ENCODE measurements around the gene CFI. TPM values are rescaled to one million over a fixed set of nuclear protein-coding genes. Genes with fewer than 3 reads are reported as not detected.

Gene CFI
- total RNA-seq, 1 donor from 2014 or later: 1.4 TPM

Other genes with a start within 250 kb of the CFI start
- 47.3 and 77.1 TPM in 2 replicates for gene MCUB, start 241.8 kb downstream of the CFI start, total RNA-seq
- gene CASP6, start 98.6 kb downstream of the CFI start, total RNA-seq: 11.6 and 18.3 TPM in 2 replicates
- gene PLA2G12A, start 71.9 kb downstream of the CFI start, total RNA-seq: 22.2 and 22.4 TPM in 2 replicates
- 11.9 and 18.1 TPM in 2 replicates for gene GAR1, start 13.8 kb upstream of the CFI start, total RNA-seq
- gene RRH, start 26.0 kb upstream of the CFI start, total RNA-seq: 0.08 TPM in 1 of 2 replicates, not detected in the other
- 0.03 TPM in 1 of 2 replicates, not detected in the other for gene LRIT3, start 46.1 kb upstream of the CFI start, total RNA-seq
- 12.3 and 16.2 TPM in 2 replicates for gene EGF, start 110.9 kb upstream of the CFI start, total RNA-seq

Data from myocyte (in vitro differentiated cells).